KMS-11 (cell line): ENCODE data around the gene PCDHGA10.
"Not testable (repeated sequence)": the region's sequence is repeated elsewhere in the genome, so short reads cannot be mapped to it uniquely, and the experiment has no call there.

Experiments used
- H2AFZ ChIP-seq: fragments of 200-600 bp; sonication (generic); 2 replicates; pipeline ENCODE4 v1.6.1; 2016; ENCODE audit warnings: antibody characterized with exemption, mixed run types, low read depth
- H3K27ac ChIP-seq: fragments of 200-600 bp; sonication (generic); 2 replicates; pipeline ENCODE4 v1.6.1; 2016; ENCODE audit warnings: mild to moderate bottlenecking, mixed run types
- H3K27me3 ChIP-seq: fragments of 200-600 bp; sonication (generic); 2 replicates; pipeline ENCODE4 v1.6.1; 2017; ENCODE audit warnings: mild to moderate bottlenecking, low read depth, mixed run types, moderate library complexity; ENCODE audit not compliant: insufficient read depth
- H3K36me3 ChIP-seq: fragments of 200-600 bp; sonication (generic); 2 replicates; pipeline ENCODE4 v1.6.1; 2017; ENCODE audit warnings: mild to moderate bottlenecking, mixed run types; ENCODE audit not compliant: insufficient read depth
- H3K4me1 ChIP-seq: fragments of 200-600 bp; sonication (generic); 2 replicates; pipeline ENCODE4 v1.6.1; 2016; ENCODE audit warnings: mild to moderate bottlenecking, low read depth, mixed run types; ENCODE audit not compliant: poor library complexity, severe bottlenecking
- H3K4me2 ChIP-seq: fragments of 200-600 bp; sonication (generic); 2 replicates; pipeline ENCODE4 v1.7.0; 2016; ENCODE audit warnings: mild to moderate bottlenecking, mixed run types
- H3K4me3 ChIP-seq: fragments of 200-600 bp; sonication (generic); IDR thresholded peaks from 2 replicates; pipeline ENCODE4 v1.6.1; 2017; ENCODE audit warnings: low read depth, low read length, mixed read lengths; ENCODE audit not compliant: insufficient read depth
- H3K79me2 ChIP-seq: fragments of 200-600 bp; sonication (generic); 2 replicates; pipeline ENCODE4 v1.6.1; 2016; ENCODE audit warnings: low read depth, mixed run types; ENCODE audit not compliant: insufficient read depth
- H3K9ac ChIP-seq: fragments of 200-600 bp; sonication (generic); 2 replicates; pipeline ENCODE4 v1.6.1; 2016; ENCODE audit warnings: mild to moderate bottlenecking, mixed run types
- H4K20me1 ChIP-seq: fragments of 200-600 bp; sonication (generic); 2 replicates; pipeline ENCODE4 v1.6.1; 2016; ENCODE audit warnings: mild to moderate bottlenecking, mixed run types; ENCODE audit not compliant: insufficient read depth
- TF ChIP-seq, protein P1 (sequence below): fragments of 200-600 bp; sonication (generic); conservative IDR thresholded peaks from 2 replicates; pipeline ENCODE4 v1.6.1; 2017; ENCODE audit warnings: low read depth, mild to moderate bottlenecking, antibody characterized with exemption, low read length, moderate library complexity, mixed read lengths

Gene PCDHGA10

DNA sequence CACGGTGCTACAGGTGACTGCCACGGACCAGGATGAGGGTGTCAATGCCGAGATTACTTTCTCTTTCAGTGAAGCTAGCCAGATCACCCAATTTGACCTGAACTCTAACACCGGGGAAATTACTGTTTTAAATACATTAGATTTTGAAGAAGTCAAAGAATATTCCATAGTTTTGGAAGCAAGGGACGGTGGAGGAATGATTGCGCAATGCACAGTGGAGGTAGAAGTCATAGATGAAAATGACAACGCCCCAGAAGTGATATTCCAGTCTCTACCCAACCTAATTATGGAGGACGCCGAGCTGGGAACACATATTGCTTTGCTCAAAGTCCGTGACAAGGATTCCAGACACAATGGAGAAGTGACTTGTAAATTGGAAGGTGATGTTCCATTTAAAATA lies 24.1 kb upstream of the PCDHGA10 start:
- H3K4me2 ChIP-seq: no peak overlapping the region
- H3K9ac ChIP-seq: no peak overlapping the region
- H3K27ac ChIP-seq: no peak overlapping the region
- TF ChIP-seq, protein P1, sequence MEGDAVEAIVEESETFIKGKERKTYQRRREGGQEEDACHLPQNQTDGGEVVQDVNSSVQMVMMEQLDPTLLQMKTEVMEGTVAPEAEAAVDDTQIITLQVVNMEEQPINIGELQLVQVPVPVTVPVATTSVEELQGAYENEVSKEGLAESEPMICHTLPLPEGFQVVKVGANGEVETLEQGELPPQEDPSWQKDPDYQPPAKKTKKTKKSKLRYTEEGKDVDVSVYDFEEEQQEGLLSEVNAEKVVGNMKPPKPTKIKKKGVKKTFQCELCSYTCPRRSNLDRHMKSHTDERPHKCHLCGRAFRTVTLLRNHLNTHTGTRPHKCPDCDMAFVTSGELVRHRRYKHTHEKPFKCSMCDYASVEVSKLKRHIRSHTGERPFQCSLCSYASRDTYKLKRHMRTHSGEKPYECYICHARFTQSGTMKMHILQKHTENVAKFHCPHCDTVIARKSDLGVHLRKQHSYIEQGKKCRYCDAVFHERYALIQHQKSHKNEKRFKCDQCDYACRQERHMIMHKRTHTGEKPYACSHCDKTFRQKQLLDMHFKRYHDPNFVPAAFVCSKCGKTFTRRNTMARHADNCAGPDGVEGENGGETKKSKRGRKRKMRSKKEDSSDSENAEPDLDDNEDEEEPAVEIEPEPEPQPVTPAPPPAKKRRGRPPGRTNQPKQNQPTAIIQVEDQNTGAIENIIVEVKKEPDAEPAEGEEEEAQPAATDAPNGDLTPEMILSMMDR: no peak
- H3K79me2 ChIP-seq: no peaks in the 10 kb centered on the region
- H2AFZ ChIP-seq: no peak overlapping the region
- H3K27me3 ChIP-seq: no peaks in the 10 kb centered on the region
- no peaks in the 10 kb centered on the region for H3K4me1 ChIP-seq
- H3K36me3 ChIP-seq: no peaks in the 10 kb centered on the region
- H3K4me3 ChIP-seq: no peak overlapping the region
- no peaks in the 10 kb centered on the region for H4K20me1 ChIP-seq

DNA sequence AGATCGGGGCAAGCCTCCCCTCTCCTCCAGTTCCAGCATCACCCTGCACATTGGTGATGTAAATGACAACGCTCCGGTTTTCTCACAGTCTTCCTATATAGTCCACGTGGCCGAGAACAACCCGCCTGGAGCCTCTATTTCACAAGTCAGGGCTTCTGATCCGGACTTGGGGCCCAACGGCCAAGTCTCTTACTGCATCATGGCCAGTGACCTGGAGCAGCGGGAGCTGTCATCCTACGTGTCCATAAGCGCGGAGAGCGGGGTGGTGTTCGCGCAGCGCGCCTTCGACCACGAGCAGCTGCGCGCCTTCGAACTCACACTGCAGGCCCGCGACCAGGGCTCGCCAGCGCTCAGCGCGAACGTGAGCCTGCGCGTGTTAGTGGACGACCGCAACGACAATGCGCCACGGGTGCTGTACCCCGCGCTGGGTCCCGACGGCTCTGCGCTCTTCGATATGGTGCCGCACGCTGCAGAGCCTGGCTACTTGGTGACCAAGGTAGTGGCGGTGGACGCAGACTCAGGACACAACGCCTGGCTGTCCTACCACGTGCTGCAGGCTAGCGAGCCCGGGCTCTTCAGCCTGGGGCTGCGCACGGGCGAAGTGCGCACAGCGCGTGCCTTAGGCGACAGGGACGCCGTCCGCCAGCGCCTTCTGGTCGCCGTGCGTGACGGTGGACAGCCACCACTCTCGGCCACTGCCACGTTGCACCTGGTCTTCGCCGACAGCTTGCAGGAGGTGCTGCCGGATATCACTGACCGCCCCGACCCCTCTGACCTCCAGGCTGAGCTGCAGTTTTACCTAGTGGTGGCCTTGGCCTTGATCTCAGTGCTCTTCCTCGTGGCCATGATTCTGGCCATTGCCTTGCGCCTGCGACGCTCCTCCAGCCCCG lies 23.4 kb upstream of the PCDHGA10 start:
- H3K27me3 ChIP-seq: no peaks in the 10 kb centered on the region
- no peaks in the 10 kb centered on the region for H3K79me2 ChIP-seq
- no peaks in the 10 kb centered on the region for H3K36me3 ChIP-seq
- no peak overlapping the region for H3K9ac ChIP-seq
- no peak overlapping the region for H3K27ac ChIP-seq
- TF ChIP-seq, protein P1: no peak
- H3K4me3 ChIP-seq: no peak overlapping the region
- no peaks in the 10 kb centered on the region for H4K20me1 ChIP-seq
- no peak overlapping the region for H2AFZ ChIP-seq
- no peak overlapping the region for H3K4me2 ChIP-seq
- H3K4me1 ChIP-seq: no peaks in the 10 kb centered on the region

DNA sequence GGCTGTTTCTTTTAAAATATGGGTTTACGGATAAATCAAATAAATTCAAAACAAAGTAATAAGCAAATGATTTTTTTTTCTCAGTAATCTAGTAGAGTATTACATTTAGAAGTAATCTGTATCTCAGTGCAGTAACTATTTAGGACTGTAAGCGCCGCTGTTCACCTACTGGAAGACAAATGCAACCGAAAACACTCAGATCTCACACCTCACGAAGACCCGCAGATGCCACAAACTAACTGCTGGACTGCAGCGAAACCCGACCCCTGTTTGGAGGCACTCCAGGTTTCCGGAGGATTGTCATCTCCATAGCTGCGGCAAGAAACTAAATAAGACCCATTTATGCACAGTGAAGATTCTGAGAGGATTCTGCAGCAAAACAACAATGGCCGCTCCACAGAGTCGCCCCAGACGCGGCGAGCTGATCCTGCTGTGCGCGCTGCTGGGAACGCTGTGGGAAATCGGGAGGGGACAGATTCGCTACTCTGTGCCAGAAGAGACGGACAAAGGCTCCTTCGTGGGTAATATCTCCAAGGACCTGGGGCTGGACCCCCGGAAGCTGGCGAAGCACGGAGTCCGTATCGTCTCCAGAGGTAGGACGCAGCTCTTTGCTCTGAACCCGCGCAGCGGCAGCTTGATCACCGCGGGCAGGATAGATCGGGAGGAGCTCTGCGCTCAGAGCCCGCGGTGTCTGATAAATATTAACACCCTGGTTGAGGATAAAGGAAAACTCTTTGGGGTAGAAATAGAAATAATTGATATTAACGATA lies 20.2 kb upstream of the PCDHGA10 start, which contains the start of gene PCDHGA8:
Gene PCDHGA8 (plus strand): TSS at position 205 of the 770 bp plus-strand sequence. CDS start 181 bp downstream, at position 386.
- TF ChIP-seq, protein P1: no peak
- Histone ChIP-seq H3K27me3 (no peaks in the 10 kb centered on the region), H3K79me2 (no peaks in the 10 kb centered on the region), H3K9ac (no peak within 1 kb of the TSS), H3K4me2 (no peak within 1 kb of the TSS), H3K27ac (no peak within 1 kb of the TSS), H3K4me3 (no peak within 1 kb of the TSS), H2AFZ (no peak within 1 kb of the TSS), H4K20me1 (no peaks in the 10 kb centered on the region), H3K36me3 (no peaks in the 10 kb centered on the region), H3K4me1 (no peaks in the 10 kb centered on the region)

DNA sequence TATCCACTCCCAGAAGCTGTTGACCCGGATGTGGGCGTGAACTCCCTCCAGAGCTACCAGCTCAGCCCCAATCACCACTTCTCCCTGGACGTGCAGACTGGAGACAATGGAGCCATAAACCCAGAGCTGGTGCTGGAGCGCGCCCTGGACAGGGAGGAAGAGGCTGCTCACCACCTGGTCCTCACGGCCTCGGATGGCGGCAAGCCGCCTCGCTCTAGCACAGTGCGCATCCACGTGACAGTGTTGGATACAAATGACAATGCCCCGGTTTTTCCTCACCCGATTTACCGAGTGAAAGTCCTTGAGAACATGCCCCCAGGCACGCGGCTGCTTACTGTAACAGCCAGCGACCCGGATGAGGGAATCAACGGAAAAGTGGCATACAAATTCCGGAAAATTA lies 19.5 kb upstream of the PCDHGA10 start:
- TF ChIP-seq, protein P1: no peak
- no peaks in the 10 kb centered on the region for H3K27me3 ChIP-seq
- H3K4me1 ChIP-seq: no peaks in the 10 kb centered on the region
- no peak overlapping the region for H3K9ac ChIP-seq
- H3K36me3 ChIP-seq: no peaks in the 10 kb centered on the region
- no peak overlapping the region for H3K4me2 ChIP-seq
- H3K79me2 ChIP-seq: no peaks in the 10 kb centered on the region
- no peak overlapping the region for H3K27ac ChIP-seq
- no peaks in the 10 kb centered on the region for H4K20me1 ChIP-seq
- H3K4me3 ChIP-seq: no peak overlapping the region
- no peak overlapping the region for H2AFZ ChIP-seq

DNA sequence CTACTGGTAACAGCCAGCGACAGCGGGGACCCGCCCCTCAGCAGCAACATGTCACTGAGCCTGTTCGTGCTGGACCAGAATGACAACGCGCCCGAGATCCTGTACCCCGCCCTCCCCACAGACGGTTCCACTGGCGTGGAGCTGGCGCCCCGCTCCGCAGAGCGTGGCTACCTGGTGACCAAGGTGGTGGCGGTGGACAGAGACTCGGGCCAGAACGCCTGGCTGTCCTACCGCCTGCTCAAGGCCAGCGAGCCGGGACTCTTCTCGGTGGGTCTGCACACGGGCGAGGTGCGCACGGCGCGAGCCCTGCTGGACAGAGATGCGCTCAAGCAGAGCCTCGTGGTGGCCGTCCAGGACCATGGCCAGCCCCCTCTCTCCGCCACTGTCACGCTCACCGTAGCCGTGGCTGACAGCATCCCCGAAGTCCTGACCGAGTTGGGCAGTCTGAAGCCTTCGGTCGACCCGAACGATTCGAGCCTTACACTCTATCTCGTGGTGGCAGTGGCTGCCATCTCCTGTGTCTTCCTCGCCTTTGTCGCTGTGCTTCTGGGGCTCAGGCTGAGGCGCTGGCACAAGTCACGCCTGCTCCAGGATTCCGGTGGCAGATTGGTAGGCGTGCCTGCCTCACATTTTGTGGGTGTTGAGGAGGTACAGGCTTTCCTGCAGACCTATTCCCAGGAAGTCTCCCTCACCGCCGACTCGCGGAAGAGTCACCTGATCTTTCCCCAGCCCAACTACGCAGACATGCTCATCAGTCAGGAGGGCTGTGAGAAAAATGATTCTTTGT lies 18.2 kb upstream of the PCDHGA10 start:
- not testable (repeated sequence) for H4K20me1 ChIP-seq, H3K9ac ChIP-seq, H3K4me2 ChIP-seq, H2AFZ ChIP-seq, H3K4me3 ChIP-seq, H3K79me2 ChIP-seq, H3K36me3 ChIP-seq, H3K27me3 ChIP-seq, H3K4me1 ChIP-seq, H3K27ac ChIP-seq
